Activated naive CD8-positive, alpha-beta T cell treated with anti-CD3 and anti-CD28 coated beads, Interleukin-2, amount 50 U/mL, for 24 hours (primary cell): Measurements from ENCODE around the gene ISCA1.
"Not testable (repeated sequence)": the region's sequence is repeated elsewhere in the genome, so short reads cannot be mapped to it uniquely, and the experiment has no call there.

ENCODE experiments used
- ATAC-seq: fragments of 150-1000 bp; cut with Tn5 transposase; one replicate; pipeline ENCODE4 v1.10.0; 2021
- DNase-seq: peaks from one replicate; pipeline ENCODE4 v3.0.0; 2021
- H3K27ac Mint-ChIP-seq: one replicate; pipeline ENCODE4 v1.8.0; 2021; ENCODE audit warnings: mild to moderate bottlenecking, mixed read lengths
- H3K27me3 Mint-ChIP-seq: one replicate; pipeline ENCODE4 v1.8.0; 2021; ENCODE audit warnings: mixed read lengths
- H3K36me3 Mint-ChIP-seq: one replicate; pipeline ENCODE4 v1.8.0; 2021; ENCODE audit warnings: low read depth, mixed read lengths
- H3K4me1 Mint-ChIP-seq: one replicate; pipeline ENCODE4 v1.8.0; 2021; ENCODE audit warnings: mixed read lengths
- H3K4me3 Mint-ChIP-seq: one replicate; pipeline ENCODE4 v1.8.0; 2021; ENCODE audit warnings: mild to moderate bottlenecking, moderate library complexity, mixed read lengths
- H3K9me3 Mint-ChIP-seq: one replicate; pipeline ENCODE4 v1.8.0; 2021; ENCODE audit warnings: mixed read lengths

The ISCA1 gene

DNA sequence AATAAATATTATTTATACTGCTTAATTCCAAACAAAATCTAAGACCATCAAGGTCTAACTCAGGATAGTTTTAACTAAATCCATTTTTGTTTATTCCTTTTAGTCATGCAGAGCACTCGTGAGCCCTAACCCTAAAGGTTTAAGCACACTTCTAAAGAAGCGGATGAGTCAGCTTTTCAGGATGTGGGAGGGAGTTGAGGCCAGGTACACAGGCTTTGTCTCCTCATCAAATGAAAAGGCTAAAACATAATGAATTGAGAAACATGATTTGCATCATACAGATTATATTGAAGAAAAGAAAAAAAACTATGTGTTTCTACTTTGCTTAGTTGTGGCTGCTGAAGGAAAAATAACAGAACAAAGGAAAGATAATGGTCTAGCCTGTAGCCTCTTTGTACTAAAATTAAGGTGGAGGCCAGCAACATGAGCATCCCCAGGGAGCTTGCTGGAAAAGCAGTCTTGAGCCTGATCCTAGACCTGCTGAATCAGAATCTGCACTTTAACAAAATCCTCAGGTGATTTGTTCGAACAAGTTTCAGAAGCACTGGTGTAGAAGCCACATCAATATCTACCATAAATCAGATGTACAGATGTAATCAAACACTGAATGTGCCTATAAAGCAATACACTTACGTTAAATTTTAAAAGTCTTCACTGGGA lies 21.1 kb upstream of the ISCA1 start:
- no peaks in the 10 kb centered on the region for H3K9me3 Mint-ChIP-seq
- peaks cover 17% of the 10 kb centered on the region for H3K4me1 Mint-ChIP-seq
- peak overlapping the region; percentile 83 for H3K27ac Mint-ChIP-seq
- peaks cover 70% of the 10 kb centered on the region for H3K36me3 Mint-ChIP-seq
- H3K27me3 Mint-ChIP-seq, result no peaks in the 10 kb centered on the region
- H3K4me3 Mint-ChIP-seq, result peak overlapping the region; percentile 37
- DNase-seq (peak; percentile 12), ATAC-seq (peak; percentile 96)

- Mint-ChIP-seq H3K36me3 (peaks cover 68% of the 10 kb centered on the region), H3K4me1 (peaks cover 17% of the 10 kb centered on the region), H3K27me3 (no peaks in the 10 kb centered on the region), H3K9me3 (no peaks in the 10 kb centered on the region), H3K4me3 (no peak overlapping the region), H3K27ac (no peak overlapping the region)
- no peak for DNase-seq
- no peak for ATAC-seq
Measured at GRCh38 chr9:86301686-86302085, 19.3 kb upstream of the ISCA1 start.

DNA sequence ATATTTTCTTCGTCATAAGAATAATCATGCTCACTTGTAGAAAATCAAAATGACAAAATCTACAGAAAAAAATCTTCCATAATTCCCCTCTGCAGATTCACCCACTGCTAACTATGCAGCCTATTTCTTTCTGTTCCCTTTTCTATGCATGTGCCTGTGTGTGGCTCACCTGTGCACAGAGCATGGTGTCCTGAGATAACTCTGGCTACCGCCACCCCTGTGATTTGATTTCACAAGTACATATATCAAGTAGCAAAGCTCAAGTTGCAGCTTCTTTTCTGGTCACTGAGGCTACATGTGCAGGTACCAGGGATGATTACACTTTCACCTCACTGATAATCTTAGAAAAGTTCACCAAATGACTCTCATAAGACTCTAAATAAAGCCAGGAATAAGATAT lies 18.4 kb upstream of the ISCA1 start:
- H3K27me3 Mint-ChIP-seq, result no peaks in the 10 kb centered on the region
- no peak overlapping the region for H3K4me3 Mint-ChIP-seq
- no peak overlapping the region for H3K27ac Mint-ChIP-seq
- H3K9me3 Mint-ChIP-seq, result no peaks in the 10 kb centered on the region
- peaks cover 17% of the 10 kb centered on the region for H3K4me1 Mint-ChIP-seq
- DNase-seq, result no peak
- H3K36me3 Mint-ChIP-seq, result peaks cover 63% of the 10 kb centered on the region
- ATAC-seq, result no peak

DNA sequence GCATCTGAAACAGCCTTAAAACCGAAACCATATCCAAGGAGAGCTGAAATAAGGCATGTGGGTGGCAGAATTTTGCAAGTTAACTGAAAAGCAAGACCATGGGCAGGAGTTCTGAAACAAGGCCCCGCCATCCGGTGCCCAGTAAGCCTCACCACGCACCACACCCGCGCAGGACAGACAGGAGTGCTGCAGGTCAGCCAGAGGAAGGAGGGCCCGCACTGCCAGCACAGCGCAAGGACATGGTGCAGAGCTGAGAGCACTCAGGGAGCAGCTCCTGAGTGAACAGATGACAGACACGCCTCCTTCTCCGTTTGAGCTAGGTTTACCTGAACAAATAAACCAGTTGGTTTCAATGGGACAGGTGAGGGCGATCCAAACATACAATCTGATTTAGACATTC lies 16.5 kb upstream of the ISCA1 start:
- Mint-ChIP-seq H3K27ac (no peak overlapping the region), H3K4me3 (no peak overlapping the region), H3K9me3 (no peaks in the 10 kb centered on the region), H3K4me1 (peaks cover 9% of the 10 kb centered on the region), H3K36me3 (peaks cover 54% of the 10 kb centered on the region), H3K27me3 (no peaks in the 10 kb centered on the region)
- DNase-seq (no peak), ATAC-seq (no peak)

- not testable (repeated sequence) for H3K27me3 Mint-ChIP-seq, H3K27ac Mint-ChIP-seq, H3K4me3 Mint-ChIP-seq, H3K9me3 Mint-ChIP-seq, DNase-seq, ATAC-seq, H3K4me1 Mint-ChIP-seq
- H3K36me3 Mint-ChIP-seq, result peaks cover 10% of the 10 kb centered on the region
Measured at GRCh38 chr9:86290341-86290740, 8.0 kb upstream of the ISCA1 start.

- no peak for ATAC-seq
- no peaks in the 10 kb centered on the region for H3K27me3 Mint-ChIP-seq
Measured at GRCh38 chr9:86288499-86289198, 6.3 kb upstream of the ISCA1 start.

DNA sequence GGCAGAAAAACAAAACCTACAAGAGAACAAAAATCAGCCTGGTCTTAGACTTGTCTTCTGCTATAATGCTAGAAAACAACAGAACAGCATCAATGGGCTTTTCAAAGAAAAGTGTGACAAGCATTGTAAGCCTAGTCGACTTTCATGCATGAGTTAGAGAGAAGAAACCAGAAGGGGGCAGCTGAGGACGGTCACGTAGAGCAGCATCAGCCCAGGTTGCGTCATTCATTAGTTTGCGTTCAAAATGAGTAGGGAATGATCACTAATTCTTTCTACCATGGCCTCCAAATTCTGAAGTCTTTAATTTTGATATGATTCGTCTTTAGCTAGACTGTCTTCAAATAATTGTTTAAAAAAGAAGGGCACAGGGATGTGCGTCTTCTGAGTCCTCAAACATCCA lies 4.7 kb upstream of the ISCA1 start:
- no peaks in the 10 kb centered on the region for H3K9me3 Mint-ChIP-seq
- DNase-seq (no peak), ATAC-seq (no peak)
- peaks cover 24% of the 10 kb centered on the region for H3K4me1 Mint-ChIP-seq
- no peaks in the 10 kb centered on the region for H3K27me3 Mint-ChIP-seq
- no peak overlapping the region for H3K4me3 Mint-ChIP-seq
- peaks cover 8% of the 10 kb centered on the region for H3K36me3 Mint-ChIP-seq
- no peak overlapping the region for H3K27ac Mint-ChIP-seq

More at GRCh38 chr9:86288499-86289198, 6.3 kb upstream of the ISCA1 start:
- no peaks in the 10 kb centered on the region for H3K9me3 Mint-ChIP-seq
- peaks cover 14% of the 10 kb centered on the region for H3K4me1 Mint-ChIP-seq
- no peak overlapping the region for H3K4me3 Mint-ChIP-seq
- peaks cover 7% of the 10 kb centered on the region for H3K36me3 Mint-ChIP-seq
- H3K27ac Mint-ChIP-seq, result no peak overlapping the region
- DNase-seq, result no peak

- Mint-ChIP-seq H3K27me3 (no peaks in the 10 kb centered on the region), H3K4me3 (no peak overlapping the region), H3K9me3 (no peaks in the 10 kb centered on the region), H3K36me3 (peaks cover 11% of the 10 kb centered on the region), H3K4me1 (peaks cover 27% of the 10 kb centered on the region), H3K27ac (no peak overlapping the region)
- DNase-seq (no peak), ATAC-seq (no peak)
Measured at GRCh38 chr9:86286278-86286677, 3.9 kb upstream of the ISCA1 start.

DNA sequence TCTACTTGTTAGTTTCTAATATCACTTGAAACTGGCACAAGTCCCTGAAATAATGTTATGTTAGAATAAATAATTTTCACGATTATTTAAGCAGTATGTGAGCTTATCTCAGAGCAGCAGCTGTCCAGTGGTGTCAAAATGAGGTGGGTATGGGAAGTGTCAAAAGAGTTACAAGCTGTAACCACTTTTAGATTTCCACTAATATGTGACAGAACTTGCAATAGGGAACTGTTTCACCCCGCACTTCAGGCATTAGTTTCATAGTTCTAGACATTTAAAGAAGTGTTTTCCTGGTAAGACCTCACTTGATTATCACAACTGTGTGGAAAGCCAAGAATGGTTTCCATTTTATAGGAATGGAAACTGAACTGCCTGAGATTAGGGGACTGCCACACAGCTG lies 2.9 kb upstream of the ISCA1 start:
- no peak overlapping the region for H3K4me3 Mint-ChIP-seq
- H3K4me1 Mint-ChIP-seq, result peaks cover 37% of the 10 kb centered on the region
- no peak for DNase-seq
- peak overlapping the region; percentile 18 for H3K27ac Mint-ChIP-seq
- H3K27me3 Mint-ChIP-seq, result no peaks in the 10 kb centered on the region
- no peak for ATAC-seq
- H3K36me3 Mint-ChIP-seq, result peaks cover 17% of the 10 kb centered on the region
- H3K9me3 Mint-ChIP-seq, result no peaks in the 10 kb centered on the region

- Mint-ChIP-seq H3K36me3 (peaks cover 19% of the 10 kb centered on the region), H3K27me3 (no peaks in the 10 kb centered on the region), H3K9me3 (no peaks in the 10 kb centered on the region), H3K27ac (peak overlapping the region; percentile 95), H3K4me3 (peak overlapping the region; percentile 89), H3K4me1 (peaks cover 51% of the 10 kb centered on the region)
- no peak for DNase-seq
- ATAC-seq, result peak; percentile 60
Measured at GRCh38 chr9:86282979-86283535, 719 bp upstream of the ISCA1 start.

GRCh38 chr9:86281593-86282076 lies 703 bp downstream of the ISCA1 start:
- Mint-ChIP-seq H3K9me3 (no peaks in the 10 kb centered on the region), H3K4me1 (peaks cover 64% of the 10 kb centered on the region), H3K27ac (peak overlapping the region; percentile 91), H3K36me3 (peaks cover 25% of the 10 kb centered on the region), H3K27me3 (no peaks in the 10 kb centered on the region), H3K4me3 (peak overlapping the region; percentile 89)
- no peak for DNase-seq
- ATAC-seq, result peak; percentile 11

DNA sequence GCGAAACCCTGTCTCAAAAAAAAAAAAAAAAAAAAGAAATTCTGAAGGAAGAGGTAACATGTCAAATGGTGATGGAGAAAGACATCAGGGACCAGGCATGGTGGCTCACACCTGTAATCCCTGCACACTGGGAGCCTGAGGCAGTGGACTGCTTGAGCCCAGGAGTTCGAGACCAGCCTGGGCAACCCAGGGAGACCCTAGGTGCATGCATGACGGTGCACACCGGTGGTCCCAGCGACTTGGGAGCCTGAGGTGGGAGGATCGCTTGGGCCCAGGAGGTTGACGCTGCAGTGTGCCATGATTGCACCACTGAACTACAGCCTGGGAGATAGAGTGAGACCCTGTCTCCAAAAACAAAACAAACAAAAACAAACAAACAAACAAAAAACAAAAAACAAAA lies 1.8 kb downstream of the ISCA1 start:
- peaks cover 62% of the 10 kb centered on the region for H3K4me1 Mint-ChIP-seq

GRCh38 chr9:86279839-86280238 lies 2.5 kb downstream of the ISCA1 start:
- Mint-ChIP-seq H3K4me3 (peak overlapping the region; percentile 89), H3K27me3 (no peaks in the 10 kb centered on the region), H3K9me3 (no peaks in the 10 kb centered on the region), H3K27ac (peak overlapping the region; percentile 65), H3K36me3 (peaks cover 25% of the 10 kb centered on the region), H3K4me1 (peaks cover 55% of the 10 kb centered on the region)
- DNase-seq, result no peak
- ATAC-seq, result no peak

More for the DNA sequence above, 1.8 kb downstream of the ISCA1 start:
- no peaks in the 10 kb centered on the region for H3K9me3 Mint-ChIP-seq
- H3K4me3 Mint-ChIP-seq, result peak overlapping the region; percentile 89
- H3K27me3 Mint-ChIP-seq, result no peaks in the 10 kb centered on the region
- no peak overlapping the region for H3K27ac Mint-ChIP-seq
- peaks cover 25% of the 10 kb centered on the region for H3K36me3 Mint-ChIP-seq
- DNase-seq, result no peak
- no peak for ATAC-seq

DNA sequence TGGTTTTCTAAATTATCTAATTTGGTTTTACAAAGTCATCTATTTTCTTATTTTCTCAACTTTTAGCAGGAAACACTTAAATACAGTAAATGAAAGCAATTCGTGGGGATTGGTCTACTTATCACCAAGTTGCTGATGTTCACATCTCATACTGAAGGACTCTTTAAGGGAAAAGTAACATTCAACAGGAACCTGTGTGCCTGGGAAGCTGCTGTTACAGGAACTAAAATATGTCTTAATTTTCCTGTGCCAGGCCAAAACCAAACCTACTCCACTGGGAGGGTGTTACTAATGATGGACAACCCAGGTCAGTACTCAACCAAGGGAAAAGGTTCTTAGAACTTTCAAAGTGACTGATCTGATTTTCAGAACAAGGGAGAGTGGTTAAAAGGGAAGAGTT lies 5.3 kb downstream of the ISCA1 start:
- Mint-ChIP-seq H3K9me3 (no peaks in the 10 kb centered on the region), H3K4me3 (no peak overlapping the region), H3K27ac (no peak overlapping the region), H3K27me3 (no peaks in the 10 kb centered on the region), H3K36me3 (peaks cover 44% of the 10 kb centered on the region), H3K4me1 (peaks cover 41% of the 10 kb centered on the region)
- no peak for DNase-seq
- ATAC-seq, result no peak

- Mint-ChIP-seq H3K27me3 (no peaks in the 10 kb centered on the region), H3K36me3 (peaks cover 49% of the 10 kb centered on the region), H3K4me3 (no peak overlapping the region), H3K9me3 (no peaks in the 10 kb centered on the region), H3K27ac (no peak overlapping the region), H3K4me1 (peaks cover 35% of the 10 kb centered on the region)
- DNase-seq, result no peak
- no peak for ATAC-seq
Measured at GRCh38 chr9:86275962-86276361, 6.4 kb downstream of the ISCA1 start.
